Ureter (tissue), 1 donor: ENCODE measurements around the gene TUSC2. TPM values are rescaled to one million over a fixed set of nuclear protein-coding genes. Genes with fewer than 3 reads are reported as not detected.

ENCODE experiments used
- DNase-seq: peaks from one replicate; pipeline ENCODE4 v3.0.0-alpha.2; 2020; ENCODE audit warnings: low spot score
- total RNA-seq: library from RNA; stranded (reverse); gene quantifications from one replicate; pipeline ENCODE4 v1.2.4, GENCODE V29; 2023
- donor health status: DM: yes; HTN: yes; CAD: no.

The TUSC2 gene
- total RNA-seq, 1 donor from 2014 or later: 24.7 TPM

- no peak for DNase-seq
These were observed 26.8 kb upstream of the TUSC2 start for GRCh38 chr3:50354850-50355249.

GRCh38 chr3:50354186-50354764 lies 26.3 kb upstream of the TUSC2 start:
- DNase-seq: no peak

GRCh38 chr3:50353245-50354004 lies 25.4 kb upstream of the TUSC2 start:
- no peak for DNase-seq

- no peak for DNase-seq
These were observed 24.8 kb upstream of the TUSC2 start for GRCh38 chr3:50352781-50353180.

GRCh38 chr3:50351323-50351697 lies 23.3 kb upstream of the TUSC2 start:
- no peak for DNase-seq

- DNase-seq: peak; percentile 97
These were observed 22.7 kb upstream of the TUSC2 start, which contains the start of the genes CYB561D2 and NPRL2 for GRCh38 chr3:50350527-50351322. CYB561D2 (plus strand) TSS chr3:50350862; CDS start chr3:50351434, 572 bp downstream. NPRL2 (minus strand) TSS chr3:50350775; CDS start chr3:50350652, 123 bp downstream.

GRCh38 chr3:50350213-50350526 lies 22.1 kb upstream of the TUSC2 start:
- DNase-seq: no peak

- DNase-seq: peak; percentile 77
These were observed 19.3 kb upstream of the TUSC2 start for GRCh38 chr3:50347187-50347813.

GRCh38 chr3:50345586-50346234 lies 17.7 kb upstream of the TUSC2 start, which contains the start of gene ZMYND10:
ZMYND10 (minus strand) TSS chr3:50345732; CDS start chr3:50345579, 153 bp downstream.
- peak; percentile 64 for DNase-seq

GRCh38 chr3:50345008-50345407 lies 17.0 kb upstream of the TUSC2 start:
- no peak for DNase-seq

GRCh38 chr3:50342813-50343633 lies 15.0 kb upstream of the TUSC2 start:
- no peak for DNase-seq

- DNase-seq: no peak
These were observed 14.1 kb upstream of the TUSC2 start for GRCh38 chr3:50341996-50342650.

GRCh38 chr3:50341537-50341936 lies 13.5 kb upstream of the TUSC2 start:
- no peak for DNase-seq

- DNase-seq: peak; percentile 80
These were observed 12.7 kb upstream of the TUSC2 start, which contains the start of gene RASSF1 for GRCh38 chr3:50340448-50341329. RASSF1 (minus strand) TSS chr3:50340836; CDS start chr3:50340805, 31 bp downstream.

GRCh38 chr3:50340147-50340447 lies 12.1 kb upstream of the TUSC2 start:
- DNase-seq: no peak

- no peak for DNase-seq
These were observed 11.6 kb upstream of the TUSC2 start for GRCh38 chr3:50339485-50340146.

GRCh38 chr3:50338965-50339364 lies 10.9 kb upstream of the TUSC2 start:
- DNase-seq: no peak

GRCh38 chr3:50337175-50337861 lies 9.3 kb upstream of the TUSC2 start:
- DNase-seq: peak; percentile 99
